NCI-H460 (cell line): ENCODE results near the gene CDC20. TPM values are rescaled to one million over a fixed set of nuclear protein-coding genes. Genes with fewer than 3 reads are reported as not detected.

ENCODE experiments used
- DNase-seq: peaks from one replicate; pipeline ENCODE4 v3.0.0-alpha.2; 2016; ENCODE audit warnings: low read depth; ENCODE audit errors: extremely low read depth
- total RNA-seq: library from RNA; depleted of rRNA; stranded (reverse); fragments of >200 nt; shearing (Covaris generic); gene quantifications from 2 replicates; pipeline ENCODE4 v1.2.3, GENCODE V29; 2014

CDC20 gene
- total RNA-seq, 1 experiment from 2014 or later, result 84.7 TPM

GRCh38 chr1:43327549-43328292 is 31.1 kb upstream of the CDC20 start:
- no peak for DNase-seq

GRCh38 chr1:43329995-43330751 is 28.6 kb upstream of the CDC20 start:
- DNase-seq, result no peak

- DNase-seq, result no peak
Observed at GRCh38 chr1:43331688-43332087, 27.1 kb upstream of the CDC20 start.

GRCh38 chr1:43334453-43335205 is 24.2 kb upstream of the CDC20 start:
- DNase-seq, result no peak

GRCh38 chr1:43337588-43337987 is 21.2 kb upstream of the CDC20 start, which contains the start of gene MPL:
MPL (plus strand) TSS chr1:43337818; CDS start chr1:43337849, 31 bp downstream.
- no peak for DNase-seq

GRCh38 chr1:43338001-43338400 is 20.8 kb upstream of the CDC20 start:
- DNase-seq, result no peak

- DNase-seq, result no peak
Observed at GRCh38 chr1:43339584-43340232, 19.1 kb upstream of the CDC20 start.

GRCh38 chr1:43340559-43340958 is 18.2 kb upstream of the CDC20 start:
- no peak for DNase-seq

GRCh38 chr1:43344267-43344850 is 14.4 kb upstream of the CDC20 start:
- no peak for DNase-seq

GRCh38 chr1:43345120-43345519 is 13.7 kb upstream of the CDC20 start:
- no peak for DNase-seq

- no peak for DNase-seq
Observed at GRCh38 chr1:43346636-43347035, 12.1 kb upstream of the CDC20 start.

- DNase-seq, result no peak
Observed at GRCh38 chr1:43348343-43348808, 10.4 kb upstream of the CDC20 start.

GRCh38 chr1:43348809-43349593 is 9.8 kb upstream of the CDC20 start:
- DNase-seq, result peak; percentile 69

GRCh38 chr1:43349594-43350306 is 9.0 kb upstream of the CDC20 start:
- DNase-seq, result no peak

GRCh38 chr1:43350976-43351375 is 7.8 kb upstream of the CDC20 start:
- no peak for DNase-seq

- DNase-seq, result no peak
Observed at GRCh38 chr1:43351421-43352350, 7.1 kb upstream of the CDC20 start.

GRCh38 chr1:43352351-43352705 is 6.5 kb upstream of the CDC20 start:
- DNase-seq, result no peak

GRCh38 chr1:43352881-43353280 is 5.9 kb upstream of the CDC20 start:
- DNase-seq, result no peak
